Measurements from ENCODE around the gene RNF26. TPM values are rescaled to one million over a fixed set of nuclear protein-coding genes. Genes with fewer than 3 reads are reported as not detected.

RNF26 gene
- total RNA-seq, 3 donors from 2014 or later, result 8.8 to 11.2 (median 9.7) TPM

DNA sequence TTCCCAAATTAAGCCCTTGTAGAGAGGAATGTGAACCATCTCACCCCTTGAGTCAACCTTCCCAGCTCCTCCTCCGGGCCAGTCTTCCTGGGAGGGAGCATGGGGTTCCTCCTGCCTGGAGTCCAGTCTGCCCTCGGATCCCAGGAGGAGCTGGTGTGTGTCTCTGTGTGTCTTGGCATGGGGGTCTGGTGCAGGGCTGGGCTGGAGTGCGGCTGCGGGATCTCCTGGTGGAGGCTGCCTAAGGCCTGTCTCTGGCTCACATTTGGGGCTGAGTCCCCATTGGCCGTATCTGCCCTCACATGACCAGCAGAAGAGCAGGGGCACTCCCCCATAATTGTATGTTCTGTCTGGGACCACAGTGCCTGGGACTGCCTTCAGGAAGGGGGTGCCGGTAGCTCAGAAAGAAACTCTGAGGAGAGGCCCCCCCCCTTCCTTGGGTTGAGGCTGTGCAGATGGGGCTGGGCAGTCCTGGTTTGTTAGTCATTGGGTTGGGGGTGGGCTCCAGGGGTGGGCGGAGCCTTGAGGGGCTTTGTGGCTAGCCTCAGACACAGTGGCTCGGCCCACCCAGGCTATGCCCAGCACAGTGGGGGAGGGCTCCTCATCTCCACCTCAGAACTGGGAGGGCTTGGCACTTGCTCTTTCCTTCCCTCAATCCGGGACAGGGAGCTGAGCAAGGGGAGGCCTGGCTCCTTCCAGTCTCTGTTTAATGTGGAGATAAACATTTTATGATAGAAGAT is 3.4 kb downstream of the RNF26 start:
- no peak for DNase-seq (ENCODE audit: low spot score in 2 of 2)

DNA sequence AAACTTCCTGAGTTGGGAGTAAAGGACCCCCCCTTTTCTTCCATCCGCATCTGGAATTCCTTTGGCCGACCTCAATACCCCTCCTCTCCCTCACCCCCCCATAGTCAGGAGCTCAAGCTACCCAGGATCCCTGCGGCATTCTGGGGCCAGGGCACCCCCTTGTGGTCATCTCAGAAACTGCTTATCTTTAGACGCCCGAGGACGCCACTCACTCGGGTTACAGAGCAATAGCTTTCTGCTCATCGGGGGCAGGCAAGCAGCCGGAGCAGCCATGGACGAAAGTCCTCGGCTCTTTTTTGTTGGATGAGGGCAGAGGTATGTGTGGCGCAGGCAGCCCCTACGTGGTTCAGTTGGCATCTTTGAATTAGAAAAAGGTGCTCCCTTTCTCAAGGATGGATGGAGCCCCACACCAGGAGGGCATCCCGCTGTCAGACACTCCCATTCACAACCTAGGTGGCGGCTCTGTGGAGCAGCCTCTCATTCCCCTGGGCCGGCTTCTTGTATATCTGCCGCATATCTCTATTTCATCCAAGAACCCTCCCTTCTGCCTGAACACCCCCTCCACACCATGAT is 4.1 kb downstream of the RNF26 start:
- Histone ChIP-seq H3K9me3 (no peaks in the 10 kb centered on the region), H3K4me3 (peak overlapping the region in 2 of 3 donors; percentile 81 to 87), H3K27ac (peak overlapping the region in 1 of 2 donors; percentile 43), H3K36me3 (no peaks in the 10 kb centered on the region), H3K27me3 (peaks cover 0 to 2% of the 10 kb centered on the region in 2 donors), H3K4me1 (peaks cover 8 to 16% of the 10 kb centered on the region in 2 donors)
- intact Hi-C loops (cut with DNase I; ENCODE audit: low total_unique reads), result loop anchor here (1.0 kb wide), 1 partner anchor 20 kb away; no protein-coding TSS in a partner anchor
- no peak for DNase-seq (ENCODE audit: low spot score in 2 of 2)
- TF ChIP-seq, protein P1, sequence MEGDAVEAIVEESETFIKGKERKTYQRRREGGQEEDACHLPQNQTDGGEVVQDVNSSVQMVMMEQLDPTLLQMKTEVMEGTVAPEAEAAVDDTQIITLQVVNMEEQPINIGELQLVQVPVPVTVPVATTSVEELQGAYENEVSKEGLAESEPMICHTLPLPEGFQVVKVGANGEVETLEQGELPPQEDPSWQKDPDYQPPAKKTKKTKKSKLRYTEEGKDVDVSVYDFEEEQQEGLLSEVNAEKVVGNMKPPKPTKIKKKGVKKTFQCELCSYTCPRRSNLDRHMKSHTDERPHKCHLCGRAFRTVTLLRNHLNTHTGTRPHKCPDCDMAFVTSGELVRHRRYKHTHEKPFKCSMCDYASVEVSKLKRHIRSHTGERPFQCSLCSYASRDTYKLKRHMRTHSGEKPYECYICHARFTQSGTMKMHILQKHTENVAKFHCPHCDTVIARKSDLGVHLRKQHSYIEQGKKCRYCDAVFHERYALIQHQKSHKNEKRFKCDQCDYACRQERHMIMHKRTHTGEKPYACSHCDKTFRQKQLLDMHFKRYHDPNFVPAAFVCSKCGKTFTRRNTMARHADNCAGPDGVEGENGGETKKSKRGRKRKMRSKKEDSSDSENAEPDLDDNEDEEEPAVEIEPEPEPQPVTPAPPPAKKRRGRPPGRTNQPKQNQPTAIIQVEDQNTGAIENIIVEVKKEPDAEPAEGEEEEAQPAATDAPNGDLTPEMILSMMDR (IDR thresholded peaks at IDR 0.05), result peak; percentile 68 to 81 (median 74)
- TF ChIP-seq POLR2A (IDR thresholded peaks at IDR 0.05) (no peak), POLR2AphosphoS5 (IDR thresholded peaks at IDR 0.05) (no peak)

More for the DNA sequence above, 3.4 kb downstream of the RNF26 start:
- intact Hi-C loops (cut with DNase I; ENCODE audit: low total_unique reads), result loop anchor here (1.0 kb wide), 1 partner anchor 19 kb away; no protein-coding TSS in a partner anchor
- Histone ChIP-seq H3K9me3 (no peaks in the 10 kb centered on the region), H3K27me3 (peaks cover 0 to 2% of the 10 kb centered on the region in 2 donors), H3K4me1 (peaks cover 8 to 16% of the 10 kb centered on the region in 2 donors), H3K36me3 (no peaks in the 10 kb centered on the region), H3K27ac (peak overlapping the region in 1 of 2 donors; percentile 43), H3K4me3 (no peak overlapping the region)
- no peak for TF ChIP-seq POLR2AphosphoS5 (IDR thresholded peaks at IDR 0.05)
- no peak for TF ChIP-seq POLR2A (IDR thresholded peaks at IDR 0.05)
- TF ChIP-seq, protein P1 (IDR thresholded peaks at IDR 0.05), result no peak

DNA sequence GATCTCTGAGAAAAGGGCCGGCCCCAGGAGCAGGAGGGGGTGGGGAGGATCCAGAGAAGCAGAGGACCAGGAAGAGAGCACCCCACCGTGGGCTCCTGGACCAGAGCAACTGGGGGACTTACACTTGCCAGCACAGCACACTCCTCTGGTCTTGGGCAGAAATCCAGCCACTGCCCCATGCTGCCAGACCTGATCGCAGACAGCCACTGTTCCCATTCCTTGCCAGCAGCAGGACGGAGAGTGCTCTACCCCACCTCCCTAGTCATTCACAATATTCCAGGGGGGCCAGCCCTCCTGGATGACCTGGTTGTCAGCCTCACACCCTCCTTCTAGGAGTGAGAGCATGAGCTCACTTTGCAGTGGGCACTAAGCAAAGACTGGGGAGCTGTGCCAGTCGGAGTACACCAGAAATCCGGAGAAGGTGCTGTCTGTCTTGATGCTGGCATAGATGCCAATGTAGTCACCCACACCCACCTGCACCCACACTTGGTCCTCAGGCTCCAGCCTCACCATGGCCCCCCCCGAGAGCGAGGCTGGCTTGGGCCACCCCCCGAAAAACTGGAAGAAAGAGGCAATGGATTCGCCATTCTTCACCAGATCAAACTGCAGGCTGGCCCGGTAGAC is 4.8 kb downstream of the RNF26 start:
- intact Hi-C loops (cut with DNase I; ENCODE audit: low total_unique reads), result loop anchor here (1.0 kb wide), 1 partner anchor 21 kb away; no protein-coding TSS in a partner anchor
- peaks cover 8 to 16% of the 10 kb centered on the region in 2 donors for H3K4me1 ChIP-seq
- H3K36me3 ChIP-seq, result no peaks in the 10 kb centered on the region
- peaks cover 0 to 2% of the 10 kb centered on the region in 2 donors for H3K27me3 ChIP-seq
- H3K27ac ChIP-seq, result peak overlapping the region in 1 of 2 donors; percentile 93
- TF ChIP-seq, protein P1 (IDR thresholded peaks at IDR 0.05), result no peak
- TF ChIP-seq POLR2AphosphoS5 (IDR thresholded peaks at IDR 0.05) (no peak), POLR2A (IDR thresholded peaks at IDR 0.05) (no peak)
- no peak for DNase-seq (ENCODE audit: low spot score in 2 of 2)
- peak overlapping the region; percentile 64 to 87 (median 81) for H3K4me3 ChIP-seq
- H3K9me3 ChIP-seq, result no peaks in the 10 kb centered on the region

DNA sequence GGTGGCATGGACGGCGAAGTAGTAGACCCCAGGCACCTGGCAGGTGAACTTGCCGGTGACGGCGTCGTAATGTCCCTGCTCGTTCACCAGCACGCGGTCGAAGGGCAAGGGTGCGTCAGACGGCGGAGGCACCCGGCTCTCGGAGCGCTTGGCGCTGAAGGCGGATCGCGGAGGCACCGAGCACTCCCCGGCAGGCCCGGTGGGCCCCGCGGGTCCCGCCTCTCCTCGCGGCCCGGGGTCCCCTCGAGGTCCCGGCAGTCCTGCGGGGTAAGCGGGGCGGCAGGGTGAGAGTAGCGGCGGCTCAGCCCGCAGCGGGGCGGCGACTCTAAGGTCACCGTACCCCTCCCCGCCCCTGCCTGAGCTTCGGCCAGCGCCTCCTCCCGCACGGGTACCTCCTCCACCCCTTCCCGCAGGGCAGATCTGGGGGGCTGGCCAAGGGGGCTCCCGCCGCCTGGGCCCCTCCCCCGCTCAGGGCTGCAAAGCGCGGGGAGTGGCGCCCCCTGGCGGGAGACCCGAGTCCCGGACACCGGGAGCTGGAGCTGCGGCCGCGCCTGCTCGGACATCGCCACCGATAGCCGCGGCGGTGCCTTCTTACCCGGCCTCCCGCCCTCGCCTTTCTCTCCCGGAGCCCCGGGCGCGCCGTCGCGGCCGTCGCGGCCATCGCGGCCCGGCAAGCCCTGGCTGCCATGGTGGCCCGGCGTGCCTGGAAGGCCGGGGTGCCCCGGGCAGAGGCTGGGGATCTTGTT is 5.4 kb downstream of the RNF26 start:
- Histone ChIP-seq H3K27me3 (peaks cover 0 to 2% of the 10 kb centered on the region in 2 donors), H3K4me3 (peak overlapping the region; percentile 64 to 87 (median 81)), H3K27ac (peak overlapping the region; percentile 84 to 93), H3K4me1 (peaks cover 8 to 16% of the 10 kb centered on the region in 2 donors), H3K36me3 (no peaks in the 10 kb centered on the region), H3K9me3 (no peaks in the 10 kb centered on the region)
- intact Hi-C loops (cut with DNase I; ENCODE audit: low total_unique reads), result no loop called here
- DNase-seq (ENCODE audit: low spot score in 2 of 2), result no peak
- TF ChIP-seq POLR2AphosphoS5 (IDR thresholded peaks at IDR 0.05), result no peak
- TF ChIP-seq, protein P1 (IDR thresholded peaks at IDR 0.05), result peak; percentile 61 to 81 (median 63)
